A673 (cell line): ENCODE results near the gene RNF151. TPM values are rescaled to one million over a fixed set of nuclear protein-coding genes. Genes with fewer than 3 reads are reported as not detected.
"Not testable (repeated sequence)": the region's sequence is repeated elsewhere in the genome, so short reads cannot be mapped to it uniquely, and the experiment has no call there.

ENCODE experiments used
- BruUV-seq: library from RNA; stranded (reverse); fragments of 400-500 nt; replicated peaks from 2 replicates; lab custom pipeline; 2021; lab: Mats Ljungman, UMichigan
- CTCF ChIA-PET: fragments of 300-600 bp; sonication (Branson Sonifier 250); formaldehyde crosslinking; loops from one replicate; lab custom pipeline; 2022; ENCODE audit warnings: antibody characterized with exemption; lab: Charles Lee
- POLR2A ChIA-PET: fragments of 300-600 bp; sonication (Branson Sonifier 250); formaldehyde crosslinking; loops from one replicate; lab custom pipeline; 2022; ENCODE audit warnings: antibody characterized with exemption; ENCODE audit not compliant: low non-redundant PET; lab: Charles Lee
- DNase-seq: peaks from one replicate; pipeline ENCODE4 v3.0.0-alpha.2; 2015; ENCODE audit warnings: low spot score
- H3K27ac ChIP-seq: fragments of 200-600 bp; sonication (generic); 2 replicates; pipeline ENCODE4 v1.5.1; 2016; ENCODE audit warnings: mixed run types, low read depth, mild to moderate bottlenecking, mixed read lengths, antibody characterized with exemption, low read length; ENCODE audit not compliant: poor library complexity, severe bottlenecking
- H3K27me3 ChIP-seq: fragments of 200-600 bp; sonication (generic); replicated peaks from 2 replicates; pipeline ENCODE4 v1.6.1; 2017; ENCODE audit warnings: mixed run types, low read depth, mild to moderate bottlenecking, mixed read lengths, antibody characterized with exemption, low read length; ENCODE audit not compliant: insufficient read depth, poor library complexity
- H3K36me3 ChIP-seq: fragments of 200-600 bp; sonication (generic); 2 replicates; pipeline ENCODE4 v1.6.1; 2016; ENCODE audit warnings: mixed run types, mild to moderate bottlenecking, mixed read lengths, antibody characterized with exemption, low read length; ENCODE audit not compliant: insufficient read depth, poor library complexity, severe bottlenecking
- H3K4me1 ChIP-seq: fragments of 200-600 bp; sonication (generic); 2 replicates; pipeline ENCODE4 v1.6.1; 2017; ENCODE audit warnings: mixed run types, mild to moderate bottlenecking, mixed read lengths, antibody characterized with exemption, low read length; ENCODE audit not compliant: insufficient read depth, poor library complexity, severe bottlenecking
- H3K4me3 ChIP-seq: fragments of 200-600 bp; sonication (generic); 2 replicates; pipeline ENCODE4 v1.5.1; 2016; ENCODE audit warnings: low read depth, mixed run types, mild to moderate bottlenecking, mixed read lengths, low read length; ENCODE audit not compliant: poor library complexity, severe bottlenecking
- H3K9me3 ChIP-seq: fragments of 200-600 bp; sonication (generic); 2 replicates; pipeline ENCODE4 v1.6.1; 2016; ENCODE audit warnings: mixed run types, low read depth, mild to moderate bottlenecking, mixed read lengths, antibody characterized with exemption, low read length; ENCODE audit not compliant: poor library complexity, severe bottlenecking
- EZH2 ChIP-seq: fragments of 200-600 bp; sonication (generic); IDR thresholded peaks from 2 replicates; pipeline ENCODE4 v1.6.1; 2017; ENCODE audit warnings: borderline replicate concordance, low read depth, mild to moderate bottlenecking, mixed read lengths, antibody characterized with exemption, low read length; ENCODE audit not compliant: poor library complexity, severe bottlenecking
- intact Hi-C: fragments of 100-400 bp; cut with micrococcal nuclease; formaldehyde crosslinking; loops from one replicate; pipeline ENCODE4 v1.10.0; 2022; ENCODE audit not compliant: unreplicated experiment
- total RNA-seq: library from RNA; stranded (reverse); gene quantifications from 2 replicates; pipeline ENCODE4 v1.2.3, GENCODE V29; 2021
- TF ChIP-seq, protein P1 (sequence below): fragments of 300-800, 200-600 bp; sonication (generic); conservative IDR thresholded peaks from 2 replicates; pipeline ENCODE4 v1.5.1; 2017; ENCODE audit warnings: low read depth, mild to moderate bottlenecking, antibody characterized with exemption, low read length, moderate library complexity, mixed read lengths

Gene RNF151
- total RNA-seq, 1 experiment from 2014 or later, result not detected

DNA sequence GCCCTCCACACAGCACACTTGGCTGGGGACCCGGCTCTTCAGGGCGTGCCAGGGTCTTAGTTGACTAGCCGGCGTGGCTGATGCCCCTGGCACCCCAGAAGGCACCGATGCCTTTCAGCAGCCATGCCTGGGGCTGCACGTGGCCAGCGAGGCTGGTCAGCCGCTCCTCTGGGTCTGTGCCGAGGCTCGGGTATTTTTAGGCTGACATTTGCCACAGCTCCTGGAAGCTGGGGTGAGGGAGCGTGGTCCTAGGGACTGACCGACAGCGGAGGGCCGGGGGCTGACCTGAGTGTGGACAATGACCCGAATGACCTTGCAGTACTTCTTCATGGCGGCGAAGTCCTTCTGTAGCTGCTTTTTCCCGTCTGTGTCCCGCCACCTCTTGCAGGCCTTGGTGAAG is 16.1 kb upstream of the RNF151 start:
- POLR2A ChIA-PET, result no interaction called here
- DNase-seq, result no peak
- H3K4me1 ChIP-seq, result no peaks in the 10 kb centered on the region
- H3K36me3 ChIP-seq, result no peaks in the 10 kb centered on the region
- no TSS peak for BruUV-seq
- no peak overlapping the region for H3K4me3 ChIP-seq
- no peaks in the 10 kb centered on the region for H3K27me3 ChIP-seq
- H3K27ac ChIP-seq, result no peak overlapping the region
- TF ChIP-seq, protein P1, sequence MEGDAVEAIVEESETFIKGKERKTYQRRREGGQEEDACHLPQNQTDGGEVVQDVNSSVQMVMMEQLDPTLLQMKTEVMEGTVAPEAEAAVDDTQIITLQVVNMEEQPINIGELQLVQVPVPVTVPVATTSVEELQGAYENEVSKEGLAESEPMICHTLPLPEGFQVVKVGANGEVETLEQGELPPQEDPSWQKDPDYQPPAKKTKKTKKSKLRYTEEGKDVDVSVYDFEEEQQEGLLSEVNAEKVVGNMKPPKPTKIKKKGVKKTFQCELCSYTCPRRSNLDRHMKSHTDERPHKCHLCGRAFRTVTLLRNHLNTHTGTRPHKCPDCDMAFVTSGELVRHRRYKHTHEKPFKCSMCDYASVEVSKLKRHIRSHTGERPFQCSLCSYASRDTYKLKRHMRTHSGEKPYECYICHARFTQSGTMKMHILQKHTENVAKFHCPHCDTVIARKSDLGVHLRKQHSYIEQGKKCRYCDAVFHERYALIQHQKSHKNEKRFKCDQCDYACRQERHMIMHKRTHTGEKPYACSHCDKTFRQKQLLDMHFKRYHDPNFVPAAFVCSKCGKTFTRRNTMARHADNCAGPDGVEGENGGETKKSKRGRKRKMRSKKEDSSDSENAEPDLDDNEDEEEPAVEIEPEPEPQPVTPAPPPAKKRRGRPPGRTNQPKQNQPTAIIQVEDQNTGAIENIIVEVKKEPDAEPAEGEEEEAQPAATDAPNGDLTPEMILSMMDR, result no peak
- TF ChIP-seq EZH2, result no peak
- intact Hi-C loops, result no loop called here
- CTCF ChIA-PET, result no interaction called here
- no peaks in the 10 kb centered on the region for H3K9me3 ChIP-seq

- intact Hi-C loops, result no loop called here
- Histone ChIP-seq H3K9me3 (no peaks in the 10 kb centered on the region), H3K27ac (no peak overlapping the region), H3K4me3 (no peak overlapping the region), H3K4me1 (peaks cover under 1% of the 10 kb centered on the region), H3K27me3 (no peaks in the 10 kb centered on the region), H3K36me3 (no peaks in the 10 kb centered on the region)
- CTCF ChIA-PET, result no interaction called here
- no TSS peak for BruUV-seq
- DNase-seq, result no peak
- TF ChIP-seq, protein P1, result no peak
- no peak for TF ChIP-seq EZH2
- POLR2A ChIA-PET, result no interaction called here
Observed at GRCh38 chr16:1953734-1954133, 12.9 kb upstream of the RNF151 start.

- H3K27ac ChIP-seq, DNase-seq, H3K27me3 ChIP-seq, intact Hi-C loops, H3K4me3 ChIP-seq, POLR2A ChIA-PET, H3K9me3 ChIP-seq, CTCF ChIA-PET, BruUV-seq: not testable (repeated sequence)
- Histone ChIP-seq H3K36me3 (peaks cover 11% of the 10 kb centered on the region), H3K4me1 (peaks cover 16% of the 10 kb centered on the region)
Observed at GRCh38 chr16:1957434-1958142, 9.1 kb upstream of the RNF151 start.

DNA sequence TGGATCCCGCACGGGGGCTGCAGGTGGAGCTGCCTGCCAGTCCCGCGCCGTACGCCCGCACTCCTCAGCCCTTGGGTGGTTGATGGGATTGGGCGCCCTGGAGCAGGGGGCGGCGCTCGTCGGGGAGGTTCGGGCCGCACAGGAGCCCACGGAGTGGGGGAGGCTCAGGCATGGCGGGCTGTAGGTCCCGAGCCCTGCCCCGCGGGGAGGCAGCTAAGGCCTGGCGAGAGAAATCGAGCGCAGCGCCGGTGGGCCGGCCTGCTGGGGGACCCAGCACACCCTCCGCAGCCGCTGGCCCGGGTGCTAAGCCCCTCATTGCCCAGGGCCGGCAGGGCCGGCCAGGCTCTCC is 8.5 kb upstream of the RNF151 start:
- BruUV-seq, result not testable (repeated sequence)

More for the DNA sequence above, 8.5 kb upstream of the RNF151 start:
- H3K4me1 ChIP-seq, result peaks cover 16% of the 10 kb centered on the region
- H3K27me3 ChIP-seq, intact Hi-C loops, CTCF ChIA-PET, H3K27ac ChIP-seq, H3K4me3 ChIP-seq, H3K9me3 ChIP-seq, POLR2A ChIA-PET, DNase-seq: not testable (repeated sequence)
- H3K36me3 ChIP-seq, result peaks cover 16% of the 10 kb centered on the region
